ENCODE data around the gene PLXNA3. TPM values are rescaled to one million over a fixed set of nuclear protein-coding genes. Genes with fewer than 3 reads are reported as not detected.

Gene PLXNA3
- total RNA-seq, 2 experiments from 2014 or later, result 35.1 to 38.1 TPM

- no peak overlapping the region for H3K27ac Mint-ChIP-seq
- no peak for TF ChIP-seq CTCF (IDR thresholded peaks at IDR 0.05)
- no peak for ATAC-seq (ENCODE audit: poor library complexity)
- Histone ChIP-seq H3K36me3 (ENCODE audit: insufficient read depth, low read length) (peaks cover 12% of the 10 kb centered on the region), H3K27ac (ENCODE audit: low read depth in 1 of 2, low read length in 2 of 2) (no peak overlapping the region), H3K9me3 (ENCODE audit: control insufficient read depth in 1 of 2, insufficient read depth in 1 of 2, low read length in 2 of 2) (no peaks in the 10 kb centered on the region), H3K27me3 (ENCODE audit: control insufficient read depth in 1 of 2, insufficient read depth in 2 of 2, low read length in 2 of 2) (no peaks in the 10 kb centered on the region), H3K4me1 (ENCODE audit: insufficient read depth, low read length) (no peaks in the 10 kb centered on the region), H3K4me3 (ENCODE audit: low read length) (no peak overlapping the region)
- no peaks in the 10 kb centered on the region for H3K9me3 Mint-ChIP-seq
- CTCF ChIA-PET, result interaction anchor here (0.7 kb wide), 1 partner anchor 9 kb away, joined by 3 read pairs; no protein-coding TSS in a partner anchor
- no peaks in the 10 kb centered on the region for H3K4me1 Mint-ChIP-seq (ENCODE audit: low read depth)
- H3K4me3 Mint-ChIP-seq, result no peak overlapping the region
- DNase-seq, result no peak
- H3K27me3 Mint-ChIP-seq, result no peaks in the 10 kb centered on the region
- intact Hi-C loops (cut with DNase I, micrococcal nuclease), result no loop called here
- H3K36me3 Mint-ChIP-seq (ENCODE audit: low read depth), result peaks cover 5% of the 10 kb centered on the region
- POLR2A ChIA-PET, result interaction anchor here (1.3 kb wide), 1 partner anchor 14 kb away, joined by 3 read pairs; the partner anchor contains the start of gene FAM3A
Observed at GRCh38 chrX:154502098-154502497, 44.0 kb downstream of the PLXNA3 start.

DNA sequence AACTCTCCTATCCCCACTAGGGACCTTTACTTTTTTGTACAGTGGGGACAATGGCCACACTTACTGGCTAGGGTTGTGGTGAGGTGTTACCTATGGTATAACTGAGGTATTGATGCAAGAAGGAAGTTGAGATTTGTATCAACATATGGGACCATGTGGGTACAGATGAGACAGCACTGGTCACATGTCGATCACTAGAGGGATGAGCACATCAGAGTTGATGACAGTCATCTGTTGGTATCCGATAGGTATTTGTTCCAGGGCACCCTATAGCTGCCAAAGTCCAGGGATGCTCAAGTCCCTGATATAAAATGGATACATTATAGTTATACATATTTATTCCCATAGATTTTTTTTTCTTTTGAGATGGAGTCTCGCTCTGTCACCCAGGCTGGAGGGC, 44.9 kb downstream of the PLXNA3 start:
- Mint-ChIP-seq H3K27me3 (no peaks in the 10 kb centered on the region), H3K4me1 (ENCODE audit: low read depth) (no peaks in the 10 kb centered on the region), H3K36me3 (ENCODE audit: low read depth) (peaks cover 5% of the 10 kb centered on the region), H3K4me3 (no peak overlapping the region), H3K9me3 (no peaks in the 10 kb centered on the region), H3K27ac (no peak overlapping the region)
- no peak overlapping the region for H3K4me3 ChIP-seq (ENCODE audit: low read length)
- no peaks in the 10 kb centered on the region for H3K9me3 ChIP-seq (ENCODE audit: control insufficient read depth in 1 of 2, insufficient read depth in 1 of 2, low read length in 2 of 2)
- ATAC-seq (ENCODE audit: poor library complexity) (no peak), DNase-seq (no peak)
- intact Hi-C loops (cut with DNase I, micrococcal nuclease), result no loop called here
- TF ChIP-seq CTCF (IDR thresholded peaks at IDR 0.05), result no peak
- H3K27me3 ChIP-seq (ENCODE audit: control insufficient read depth in 1 of 2, insufficient read depth in 2 of 2, low read length in 2 of 2), result no peaks in the 10 kb centered on the region
- ChIA-PET CTCF (interaction anchor here (0.7 kb wide), 1 partner anchor 10 kb away, joined by 3 read pairs; no protein-coding TSS in a partner anchor), POLR2A (interaction anchor here (1.2 kb wide), 1 partner anchor 12 kb away, joined by 3 read pairs; no protein-coding TSS in a partner anchor)
- H3K4me1 ChIP-seq (ENCODE audit: insufficient read depth, low read length), result no peaks in the 10 kb centered on the region
- peaks cover 15% of the 10 kb centered on the region for H3K36me3 ChIP-seq (ENCODE audit: insufficient read depth, low read length)
- no peak overlapping the region for H3K27ac ChIP-seq (ENCODE audit: low read depth in 1 of 2, low read length in 2 of 2)

- Mint-ChIP-seq H3K9me3 (no peaks in the 10 kb centered on the region), H3K27me3 (no peaks in the 10 kb centered on the region), H3K4me1 (ENCODE audit: low read depth) (peaks cover under 1% of the 10 kb centered on the region), H3K27ac (no peak overlapping the region), H3K36me3 (ENCODE audit: low read depth) (peaks cover 10% of the 10 kb centered on the region), H3K4me3 (no peak overlapping the region)
- POLR2A ChIA-PET, result no interaction called here
- no peak overlapping the region for H3K27ac ChIP-seq (ENCODE audit: low read depth in 1 of 2, low read length in 2 of 2)
- intact Hi-C loops (cut with DNase I, micrococcal nuclease), result no loop called here
- no peak overlapping the region for H3K4me3 ChIP-seq (ENCODE audit: low read length)
- DNase-seq (no peak), ATAC-seq (ENCODE audit: poor library complexity) (no peak)
- CTCF ChIA-PET, result no interaction called here
- H3K9me3 ChIP-seq (ENCODE audit: control insufficient read depth in 1 of 2, insufficient read depth in 1 of 2, low read length in 2 of 2), result no peaks in the 10 kb centered on the region
- H3K27me3 ChIP-seq (ENCODE audit: control insufficient read depth in 1 of 2, insufficient read depth in 2 of 2, low read length in 2 of 2), result no peaks in the 10 kb centered on the region
- H3K4me1 ChIP-seq (ENCODE audit: insufficient read depth, low read length), result no peaks in the 10 kb centered on the region
- TF ChIP-seq CTCF (IDR thresholded peaks at IDR 0.05), result no peak
- H3K36me3 ChIP-seq (ENCODE audit: insufficient read depth, low read length), result peaks cover 26% of the 10 kb centered on the region
Observed at GRCh38 chrX:154505734-154506133, 47.7 kb downstream of the PLXNA3 start.
